ENCODE results near the gene EP400.

- TF ChIP-seq CTCF (IDR thresholded peaks at IDR 0.05; ENCODE audit: insufficient read depth, low read length, poor library complexity, severe bottlenecking) (no peak), EZH2phosphoT487 (conservative IDR thresholded peaks at IDR 0.05; ENCODE audit: low read length) (no peak)
Measured at GRCh38 chr12:132081423-132081822, 131.7 kb downstream of the EP400 start.
